HepG2 (cell line): ENCODE results near the gene ABHD15. TPM values are rescaled to one million over a fixed set of nuclear protein-coding genes. Genes with fewer than 3 reads are reported as not detected.

ENCODE experiments used
- CCDC6 ChIP-seq: sonication (generic); formaldehyde crosslinking; IDR thresholded peaks from 2 replicates; pipeline ENCODE4 v1.8.1; 2022; ENCODE audit warnings: mild to moderate bottlenecking, missing genetic modification reagents, moderate library complexity
- CEBPG ChIP-seq: IDR thresholded peaks from 2 replicates; pipeline ENCODE4 v1.6.1; 2016
- FOXP1 ChIP-seq, 2 experiments: fragments of 450-650 bp in 1 of 2; IDR thresholded peaks; 2 replicates each; pipeline ENCODE4 v1.6.1; 2017 to 2018; ENCODE audit warnings: antibody characterized with exemption in 1 of 2
- GABPB1 ChIP-seq: IDR thresholded peaks from 2 replicates; pipeline ENCODE4 v1.6.1; 2016; ENCODE audit warnings: mild to moderate bottlenecking, missing genetic modification reagents, moderate library complexity, missing compliant biosample characterization
- GPN1 ChIP-seq: sonication (generic); formaldehyde crosslinking; IDR thresholded peaks from 2 replicates; pipeline ENCODE4 v1.5.1; 2020; ENCODE audit warnings: missing genetic modification reagents, borderline replicate concordance
- GTF2F1 ChIP-seq: fragments of 150-350 bp; IDR thresholded peaks from 2 replicates; pipeline ENCODE4 v1.6.1; 2014; ENCODE audit warnings: low read length
- HNF4A ChIP-seq: sonication (generic); formaldehyde crosslinking; IDR thresholded peaks from 2 replicates; pipeline ENCODE4 v1.4.0; 2020; ENCODE audit warnings: missing genetic modification reagents
- KLF9 ChIP-seq: IDR thresholded peaks from 2 replicates; pipeline ENCODE4 v1.6.1; 2016; ENCODE audit warnings: low read depth
- MAX ChIP-seq: IDR thresholded peaks from 2 replicates; pipeline ENCODE4 v1.6.1; 2012; ENCODE audit warnings: inconsistent platforms
- PREB ChIP-seq: sonication (generic); formaldehyde crosslinking; IDR thresholded peaks from 2 replicates; pipeline ENCODE4 v1.4.0; 2020; ENCODE audit warnings: missing genetic modification reagents
- SETDB1 ChIP-seq: sonication (generic); formaldehyde crosslinking; IDR thresholded peaks from 2 replicates; pipeline ENCODE4 v1.5.1; 2020; ENCODE audit warnings: missing genetic modification reagents, mild to moderate bottlenecking, borderline replicate concordance
- SIN3B ChIP-seq: fragments of 150-350 bp; IDR thresholded peaks from 2 replicates; pipeline ENCODE4 v1.6.1; 2014; ENCODE audit warnings: low read length
- SIX1 ChIP-seq: sonication (generic); formaldehyde crosslinking; IDR thresholded peaks from 2 replicates; pipeline ENCODE4 v1.4.0; 2020; ENCODE audit warnings: missing genetic modification reagents, borderline replicate concordance
- SMAD1 ChIP-seq: sonication (generic); formaldehyde crosslinking; IDR thresholded peaks from 2 replicates; pipeline ENCODE4 v1.4.0; 2020; ENCODE audit warnings: missing genetic modification reagents, low read depth, mild to moderate bottlenecking, borderline replicate concordance
- SP2 ChIP-seq: sonication (generic); formaldehyde crosslinking; IDR thresholded peaks from 2 replicates; pipeline ENCODE4 v1.5.1; 2020; ENCODE audit warnings: mild to moderate bottlenecking, missing genetic modification reagents
- SRSF1 ChIP-seq: fragments of 200-400 bp; formaldehyde crosslinking; optimal IDR thresholded peaks from 2 replicates; pipeline ENCODE3; 2017; ENCODE audit warnings: mild to moderate bottlenecking, low read depth, low read length, moderate library complexity
- SRSF9 ChIP-seq: fragments of 200-400 bp; formaldehyde crosslinking; IDR thresholded peaks from 2 replicates; pipeline ENCODE4 v1.6.1; 2018; ENCODE audit warnings: borderline replicate concordance, mild to moderate bottlenecking, low read depth, low read length; ENCODE audit not compliant: insufficient read depth, poor library complexity, severe bottlenecking
- STAG1 ChIP-seq: sonication (generic); formaldehyde crosslinking; IDR thresholded peaks from 2 replicates; pipeline ENCODE4 v1.4.0; 2020; ENCODE audit warnings: missing genetic modification reagents
- ZNF180 ChIP-seq: sonication (generic); formaldehyde crosslinking; IDR thresholded peaks from 2 replicates; pipeline ENCODE4 v1.4.0; 2020; ENCODE audit warnings: low read depth, missing genetic modification reagents, borderline replicate concordance
- ZNF329 ChIP-seq: sonication (generic); formaldehyde crosslinking; IDR thresholded peaks from 2 replicates; pipeline ENCODE4 v1.9.0; 2021; ENCODE audit warnings: low read depth, mild to moderate bottlenecking, missing genetic modification reagents
- ZNF629 ChIP-seq: sonication (generic); formaldehyde crosslinking; conservative IDR thresholded peaks from 2 replicates; pipeline ENCODE4 v1.5.0; 2020; ENCODE audit warnings: missing genetic modification reagents
- ZNF644 ChIP-seq: IDR thresholded peaks from 2 replicates; pipeline ENCODE4 v1.6.1; 2016; ENCODE audit warnings: low read depth
- ZNF672 ChIP-seq: sonication (generic); formaldehyde crosslinking; IDR thresholded peaks from 2 replicates; pipeline ENCODE4 v1.8.1; 2022; ENCODE audit warnings: missing genetic modification reagents
- ZNF816 ChIP-seq: sonication (generic); formaldehyde crosslinking; IDR thresholded peaks from 2 replicates; pipeline ENCODE4 v1.8.0; 2022; ENCODE audit warnings: missing genetic modification reagents, mild to moderate bottlenecking, borderline replicate concordance
- ZSCAN22 ChIP-seq: sonication (generic); formaldehyde crosslinking; IDR thresholded peaks from 2 replicates; pipeline ENCODE4 v1.4.0; 2020; ENCODE audit warnings: mild to moderate bottlenecking, missing genetic modification reagents
- polyA plus RNA-seq, 8 experiments: library from polyadenylated mRNA; depleted of rRNA in 3 of 8; stranded (reverse) in 7 of 8; unstranded in 1 of 8; fragments of >200 nt; fragmentation: Illumina TruSeq in 4 of 8; extraction: Trizol in 4 of 8; gene quantifications; 2 replicates each; pipeline versions ENCODE4 v1.2.1 to v1.2.3, GENCODE V29; 2011 to 2016; ENCODE audit warnings: low read depth in 4 of 8, missing spikeins in 1 of 8, mixed read lengths in 1 of 8; ENCODE audit not compliant: insufficient read depth in 1 of 8
- total RNA-seq, 5 experiments: library from RNA; depleted of rRNA; stranded (reverse); fragments of >200 nt; fragmentation: Illumina TruSeq; extraction: Trizol; gene quantifications; 2 replicates each; pipeline ENCODE4 v1.2.3, GENCODE V29; 2016; ENCODE audit warnings: low read depth in 1 of 5
- TF ChIP-seq, protein P1 (sequence below): IDR thresholded peaks from 2 replicates; pipeline ENCODE4 v1.6.1; 2016; ENCODE audit warnings: mild to moderate bottlenecking
- TF ChIP-seq, protein P2 (sequence below): sonication (generic); formaldehyde crosslinking; IDR thresholded peaks from 2 replicates; pipeline ENCODE4 v1.5.0; 2020; ENCODE audit warnings: mild to moderate bottlenecking, missing genetic modification reagents

Gene ABHD15
- total and polyA plus RNA-seq, 2 of the 13 experiments (the other 11 are each of a cell fraction or from before 2014, with no cell fraction given) = 2.4 to 7.7 TPM

DNA sequence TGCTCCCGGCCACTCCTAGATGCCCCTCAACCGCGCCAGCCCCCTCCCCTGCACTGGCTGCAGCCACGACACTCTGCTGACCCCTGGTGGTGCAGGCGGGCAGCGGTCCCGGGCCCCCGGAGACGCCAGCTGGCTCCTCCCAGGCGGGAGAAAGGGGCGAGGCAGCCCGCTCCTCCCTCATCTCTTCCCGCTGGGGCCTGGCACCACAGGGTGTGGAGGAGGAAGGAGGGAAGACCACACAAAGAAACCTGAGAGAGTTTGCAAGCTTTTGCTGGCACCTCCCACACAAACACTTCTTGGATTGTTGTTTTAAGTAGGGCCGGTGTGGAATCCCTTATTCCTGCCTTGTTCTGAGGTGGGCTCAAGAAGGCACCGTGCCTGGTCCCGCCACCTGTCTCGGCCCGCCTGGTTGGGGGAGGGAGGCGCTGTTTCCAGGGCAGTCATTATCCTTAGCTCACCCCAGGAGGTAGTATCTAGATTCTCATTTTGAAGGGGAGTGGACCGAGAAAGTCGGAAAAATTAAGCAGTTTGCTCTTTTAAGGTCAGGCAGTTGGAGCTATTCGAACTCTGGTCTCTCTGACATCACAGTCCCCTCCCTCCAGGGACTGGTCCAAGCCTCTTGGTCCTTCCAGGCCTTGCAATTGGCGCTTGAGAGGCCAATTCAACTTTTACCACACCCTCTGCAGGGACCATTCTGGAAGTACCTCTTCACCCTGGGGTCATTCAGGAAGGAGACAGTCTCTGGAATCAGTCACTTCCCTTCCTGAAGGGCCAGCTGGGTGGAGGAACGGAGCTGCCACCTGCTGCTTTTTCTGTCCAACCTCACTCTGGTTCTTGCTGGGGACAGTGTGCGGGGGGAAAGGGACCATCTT is 25.1 kb upstream of the ABHD15 start (continued):
- TF ChIP-seq, protein P1, sequence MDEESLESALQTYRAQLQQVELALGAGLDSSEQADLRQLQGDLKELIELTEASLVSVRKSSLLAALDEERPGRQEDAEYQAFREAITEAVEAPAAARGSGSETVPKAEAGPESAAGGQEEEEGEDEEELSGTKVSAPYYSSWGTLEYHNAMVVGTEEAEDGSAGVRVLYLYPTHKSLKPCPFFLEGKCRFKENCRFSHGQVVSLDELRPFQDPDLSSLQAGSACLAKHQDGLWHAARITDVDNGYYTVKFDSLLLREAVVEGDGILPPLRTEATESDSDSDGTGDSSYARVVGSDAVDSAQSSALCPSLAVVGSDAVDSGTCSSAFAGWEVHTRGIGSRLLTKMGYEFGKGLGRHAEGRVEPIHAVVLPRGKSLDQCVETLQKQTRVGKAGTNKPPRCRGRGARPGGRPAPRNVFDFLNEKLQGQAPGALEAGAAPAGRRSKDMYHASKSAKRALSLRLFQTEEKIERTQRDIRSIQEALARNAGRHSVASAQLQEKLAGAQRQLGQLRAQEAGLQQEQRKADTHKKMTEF (CRISPR knock-in tag) = no peak; the same call in 1 of the 2 replicates
- TF ChIP-seq CEBPG (CRISPR knock-in tag) = no peak
- TF ChIP-seq SIX1 = no peak
- TF ChIP-seq ZNF816 (CRISPR knock-in tag) = no peak
- no peak; the same call in 1 of the 2 replicates for TF ChIP-seq SIN3B
- no peak for TF ChIP-seq PREB
- no peak for TF ChIP-seq KLF9 (CRISPR knock-in tag)
- TF ChIP-seq GTF2F1 = no peak
- TF ChIP-seq GPN1 (CRISPR knock-in tag) = no peak
- TF ChIP-seq SETDB1 = no peak
- no peak for TF ChIP-seq SRSF9
- peak; percentile 41; the same call in 1 of the 2 replicates for TF ChIP-seq HNF4A (CRISPR knock-in tag)
- TF ChIP-seq ZNF629 = no peak
- TF ChIP-seq STAG1 (CRISPR knock-in tag) = peak; percentile 90
- no peak for TF ChIP-seq ZNF672 (CRISPR knock-in tag)
- peak; percentile 70 for TF ChIP-seq GABPB1 (CRISPR knock-in tag)
- TF ChIP-seq, protein P2, sequence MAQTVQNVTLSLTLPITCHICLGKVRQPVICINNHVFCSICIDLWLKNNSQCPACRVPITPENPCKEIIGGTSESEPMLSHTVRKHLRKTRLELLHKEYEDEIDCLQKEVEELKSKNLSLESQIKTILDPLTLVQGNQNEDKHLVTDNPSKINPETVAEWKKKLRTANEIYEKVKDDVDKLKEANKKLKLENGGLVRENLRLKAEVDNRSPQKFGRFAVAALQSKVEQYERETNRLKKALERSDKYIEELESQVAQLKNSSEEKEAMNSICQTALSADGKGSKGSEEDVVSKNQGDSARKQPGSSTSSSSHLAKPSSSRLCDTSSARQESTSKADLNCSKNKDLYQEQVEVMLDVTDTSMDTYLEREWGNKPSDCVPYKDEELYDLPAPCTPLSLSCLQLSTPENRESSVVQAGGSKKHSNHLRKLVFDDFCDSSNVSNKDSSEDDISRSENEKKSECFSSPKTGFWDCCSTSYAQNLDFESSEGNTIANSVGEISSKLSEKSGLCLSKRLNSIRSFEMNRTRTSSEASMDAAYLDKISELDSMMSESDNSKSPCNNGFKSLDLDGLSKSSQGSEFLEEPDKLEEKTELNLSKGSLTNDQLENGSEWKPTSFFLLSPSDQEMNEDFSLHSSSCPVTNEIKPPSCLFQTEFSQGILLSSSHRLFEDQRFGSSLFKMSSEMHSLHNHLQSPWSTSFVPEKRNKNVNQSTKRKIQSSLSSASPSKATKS (CRISPR knock-in tag) = no peak
- no peak for TF ChIP-seq SP2 (CRISPR knock-in tag)
- TF ChIP-seq CCDC6 (CRISPR knock-in tag) = peak; percentile 46; the same call in 1 of the 2 replicates
- no peak for TF ChIP-seq ZNF329 (CRISPR knock-in tag)
- TF ChIP-seq ZNF644 (CRISPR knock-in tag) = no peak
- no peak for TF ChIP-seq ZSCAN22 (CRISPR knock-in tag)
- peak; percentile 49 for TF ChIP-seq SRSF1
- no peak; the same call in 1 of the 2 replicates for TF ChIP-seq MAX
- no peak for TF ChIP-seq FOXP1 (IDR thresholded peaks at IDR 0.05)
- TF ChIP-seq FOXP1 (CRISPR knock-in tag; IDR thresholded peaks at IDR 0.05) = no peak
- TF ChIP-seq SMAD1 = no peak
- TF ChIP-seq ZNF180 (CRISPR knock-in tag) = no peak
